Colon (tissue), 2 donors: ENCODE measurements around the gene EVI5.

Experiments
- FAIRE-seq: peaks from 2 replicates; lab custom pipeline; 2012; peaks lifted over from hg19 to GRCh38; lab: Jason Lieb, UNC
- donor health status: control.
- donor health status: control.

EVI5 gene

GRCh38 chr1:92511541-92511940, 273.4 kb downstream of the EVI5 start:
- no peak for FAIRE-seq

- FAIRE-seq = no peak
Observed at GRCh38 chr1:92509619-92510018, 275.3 kb downstream of the EVI5 start.

- FAIRE-seq = no peak
Observed at GRCh38 chr1:92505015-92505692, 279.8 kb downstream of the EVI5 start.

- FAIRE-seq = no peak
Observed at GRCh38 chr1:92504291-92505014, 280.5 kb downstream of the EVI5 start.

GRCh38 chr1:92503926-92504285, 281.0 kb downstream of the EVI5 start:
- no peak for FAIRE-seq

- no peak for FAIRE-seq
Observed at GRCh38 chr1:92503043-92503925, 281.6 kb downstream of the EVI5 start.

GRCh38 chr1:92502247-92502646, 282.7 kb downstream of the EVI5 start:
- no peak for FAIRE-seq

- no peak for FAIRE-seq
Observed at GRCh38 chr1:92500552-92500951, 284.4 kb downstream of the EVI5 start.

GRCh38 chr1:92495392-92496063, 289.4 kb downstream of the EVI5 start:
- no peak for FAIRE-seq

- FAIRE-seq = no peak
Observed at GRCh38 chr1:92494485-92495141, 290.3 kb downstream of the EVI5 start.

GRCh38 chr1:92493139-92493538, 291.8 kb downstream of the EVI5 start:
- FAIRE-seq = no peak

- no peak for FAIRE-seq
Observed at GRCh38 chr1:92488832-92489231, 296.1 kb downstream of the EVI5 start.

- FAIRE-seq = no peak
Observed at GRCh38 chr1:92488416-92488815, 296.5 kb downstream of the EVI5 start.

- FAIRE-seq = no peak
Observed at GRCh38 chr1:92487078-92487605, 297.8 kb downstream of the EVI5 start.

GRCh38 chr1:92486251-92487077, 298.4 kb downstream of the EVI5 start, which contains the start of gene GFI1:
TSS of gene GFI1 (minus strand) at chr1:92486925. CDS start at chr1:92483487, 3,438 bp downstream.
- no peak for FAIRE-seq

- no peak for FAIRE-seq
Observed at GRCh38 chr1:92485381-92486250, 299.3 kb downstream of the EVI5 start.

GRCh38 chr1:92484472-92485380, 300.2 kb downstream of the EVI5 start:
- FAIRE-seq = no peak
